ENCODE measurements around the gene GNG2.

The GNG2 gene

GRCh38 chr14:51860164-51860824, at the start of gene GNG2:
GNG2 (plus strand) TSS chr14:51860612; CDS start chr14:51950679, 90,067 bp downstream.
- DNase-seq: peak; percentile 89

- no peak for DNase-seq
Measured at GRCh38 chr14:51811706-51812105, 48.7 kb upstream of the GNG2 start.

GRCh38 chr14:51816031-51816430, 44.4 kb upstream of the GNG2 start:
- no peak for DNase-seq

- DNase-seq: no peak
Measured at GRCh38 chr14:51817326-51817725, 43.1 kb upstream of the GNG2 start.

- no peak for DNase-seq
Measured at GRCh38 chr14:51818748-51819380, 41.5 kb upstream of the GNG2 start.

- no peak for DNase-seq
Measured at GRCh38 chr14:51821822-51822221, 38.6 kb upstream of the GNG2 start.

GRCh38 chr14:51822499-51822898, 37.9 kb upstream of the GNG2 start:
- no peak for DNase-seq

- no peak for DNase-seq
Measured at GRCh38 chr14:51823706-51824105, 36.7 kb upstream of the GNG2 start.

- no peak for DNase-seq
Measured at GRCh38 chr14:51824191-51824590, 36.2 kb upstream of the GNG2 start.

- no peak for DNase-seq
Measured at GRCh38 chr14:51825926-51826325, 34.5 kb upstream of the GNG2 start.

GRCh38 chr14:51828017-51828797, 32.2 kb upstream of the GNG2 start:
- peak; percentile 60 for DNase-seq

- DNase-seq: no peak
Measured at GRCh38 chr14:51834240-51834639, 26.2 kb upstream of the GNG2 start.

GRCh38 chr14:51836417-51836816, 24.0 kb upstream of the GNG2 start:
- no peak for DNase-seq

- no peak for DNase-seq
Measured at GRCh38 chr14:51844081-51844881, 16.1 kb upstream of the GNG2 start.

- no peak for DNase-seq
Measured at GRCh38 chr14:51845811-51846210, 14.6 kb upstream of the GNG2 start.

- peak; percentile 96 for DNase-seq
Measured at GRCh38 chr14:51846631-51847488, 13.6 kb upstream of the GNG2 start.

GRCh38 chr14:51847489-51847796, 13.0 kb upstream of the GNG2 start:
- DNase-seq: no peak

GRCh38 chr14:51848120-51848519, 12.3 kb upstream of the GNG2 start:
- no peak for DNase-seq

GRCh38 chr14:51849097-51849496, 11.3 kb upstream of the GNG2 start:
- DNase-seq: no peak

GRCh38 chr14:51850651-51851050, 9.8 kb upstream of the GNG2 start:
- DNase-seq: no peak

GRCh38 chr14:51852541-51852940, 7.9 kb upstream of the GNG2 start:
- no peak for DNase-seq

GRCh38 chr14:51855234-51855633, 5.2 kb upstream of the GNG2 start:
- DNase-seq: no peak

All from CD4-positive, alpha-beta T cell treated with Interleukin-12 subunit alpha and Interleukin-12 subunit beta, for 1 hour (primary cell).